Lower leg skin (tissue), 4 donors: Measurements from ENCODE around the gene MRAP2. TPM values are rescaled to one million over a fixed set of nuclear protein-coding genes. Genes with fewer than 3 reads are reported as not detected.

Source experiments
- DNase-seq, 2 donors: peaks; one replicate each; pipeline ENCODE4 v3.0.0-alpha.2; 2019; ENCODE audit warnings: low spot score in 2 of 2
- H3K4me3 ChIP-seq: fragments of 200-600 bp; sonication (generic); 2 replicates; pipeline ENCODE4 v1.5.1; 2017; ENCODE audit warnings: mild to moderate bottlenecking, low read depth; ENCODE audit not compliant: poor library complexity, severe bottlenecking
- POLR2A ChIP-seq, 2 donors: fragments of 450-650 bp; IDR thresholded peaks; one replicate each; pipeline ENCODE4 v1.6.1; 2016 to 2017; ENCODE audit warnings: antibody characterized with exemption in 2 of 2, mild to moderate bottlenecking in 1 of 2, moderate library complexity in 1 of 2
- WGBS, 2 donors: methylation state at CpG; one replicate each; pipeline ENCODE4 v1.1.5; 2018; 5-methylcytosine and 5-hydroxymethylcytosine counted together
- intact Hi-C: fragments of 100-400 bp; cut with DNase I; formaldehyde crosslinking; loops from one replicate; pipeline ENCODE4 v1.15.0; 2023; ENCODE audit warnings: low total_unique reads
- total RNA-seq, 4 donors: library from RNA; depleted of rRNA; stranded (reverse); fragments of >200 nt; gene quantifications; one replicate each; pipeline ENCODE4 v1.1.0, GENCODE V29; 2016
- TF ChIP-seq, protein P1 (sequence below), 3 donors: fragments of 450-650 bp; IDR thresholded peaks; one replicate each; pipeline ENCODE4 v1.5.1; 2016; ENCODE audit warnings: antibody characterized with exemption in 3 of 3, mild to moderate bottlenecking in 3 of 3, moderate library complexity in 2 of 3

MRAP2 gene
- total RNA-seq, 4 donors from 2014 or later, result 2.6 to 4.1 (median 2.9) TPM

DNA sequence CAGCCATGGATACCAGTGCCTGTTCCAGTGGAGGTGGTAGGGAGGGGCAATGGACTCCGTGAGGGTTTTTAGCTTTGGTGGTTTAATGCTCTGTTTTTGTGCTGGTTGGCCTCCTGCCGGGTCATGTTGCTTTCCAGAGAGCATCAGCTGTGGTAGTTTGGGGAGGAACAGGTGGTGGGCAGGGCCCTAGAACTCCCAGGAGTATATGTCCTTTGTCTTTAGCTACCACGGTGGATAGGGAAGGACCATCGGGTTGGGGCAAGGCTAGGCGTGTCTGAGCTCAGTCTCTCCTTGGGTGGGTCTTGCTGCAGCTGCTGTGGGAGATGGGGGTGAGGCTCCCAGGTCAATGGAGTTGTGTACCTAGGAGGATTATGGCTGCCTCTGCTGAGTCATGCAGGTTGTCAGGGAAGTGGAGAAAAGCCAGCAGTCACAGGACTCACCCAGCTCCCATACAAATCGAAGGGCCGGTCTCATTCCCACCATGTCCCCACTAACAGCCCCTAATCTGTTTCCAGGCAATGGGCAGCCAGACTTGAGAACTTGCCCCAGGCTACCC is 38.9 kb downstream of the MRAP2 start:
- intact Hi-C loops, result no loop called here
- 81 to 84% methylated on average over 7 of the region's 7 CpGs for WGBS, 2 donors
- TF ChIP-seq, protein P1, sequence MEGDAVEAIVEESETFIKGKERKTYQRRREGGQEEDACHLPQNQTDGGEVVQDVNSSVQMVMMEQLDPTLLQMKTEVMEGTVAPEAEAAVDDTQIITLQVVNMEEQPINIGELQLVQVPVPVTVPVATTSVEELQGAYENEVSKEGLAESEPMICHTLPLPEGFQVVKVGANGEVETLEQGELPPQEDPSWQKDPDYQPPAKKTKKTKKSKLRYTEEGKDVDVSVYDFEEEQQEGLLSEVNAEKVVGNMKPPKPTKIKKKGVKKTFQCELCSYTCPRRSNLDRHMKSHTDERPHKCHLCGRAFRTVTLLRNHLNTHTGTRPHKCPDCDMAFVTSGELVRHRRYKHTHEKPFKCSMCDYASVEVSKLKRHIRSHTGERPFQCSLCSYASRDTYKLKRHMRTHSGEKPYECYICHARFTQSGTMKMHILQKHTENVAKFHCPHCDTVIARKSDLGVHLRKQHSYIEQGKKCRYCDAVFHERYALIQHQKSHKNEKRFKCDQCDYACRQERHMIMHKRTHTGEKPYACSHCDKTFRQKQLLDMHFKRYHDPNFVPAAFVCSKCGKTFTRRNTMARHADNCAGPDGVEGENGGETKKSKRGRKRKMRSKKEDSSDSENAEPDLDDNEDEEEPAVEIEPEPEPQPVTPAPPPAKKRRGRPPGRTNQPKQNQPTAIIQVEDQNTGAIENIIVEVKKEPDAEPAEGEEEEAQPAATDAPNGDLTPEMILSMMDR (IDR thresholded peaks at IDR 0.05), result no peak
- no peak for TF ChIP-seq POLR2A (IDR thresholded peaks at IDR 0.05)

DNA sequence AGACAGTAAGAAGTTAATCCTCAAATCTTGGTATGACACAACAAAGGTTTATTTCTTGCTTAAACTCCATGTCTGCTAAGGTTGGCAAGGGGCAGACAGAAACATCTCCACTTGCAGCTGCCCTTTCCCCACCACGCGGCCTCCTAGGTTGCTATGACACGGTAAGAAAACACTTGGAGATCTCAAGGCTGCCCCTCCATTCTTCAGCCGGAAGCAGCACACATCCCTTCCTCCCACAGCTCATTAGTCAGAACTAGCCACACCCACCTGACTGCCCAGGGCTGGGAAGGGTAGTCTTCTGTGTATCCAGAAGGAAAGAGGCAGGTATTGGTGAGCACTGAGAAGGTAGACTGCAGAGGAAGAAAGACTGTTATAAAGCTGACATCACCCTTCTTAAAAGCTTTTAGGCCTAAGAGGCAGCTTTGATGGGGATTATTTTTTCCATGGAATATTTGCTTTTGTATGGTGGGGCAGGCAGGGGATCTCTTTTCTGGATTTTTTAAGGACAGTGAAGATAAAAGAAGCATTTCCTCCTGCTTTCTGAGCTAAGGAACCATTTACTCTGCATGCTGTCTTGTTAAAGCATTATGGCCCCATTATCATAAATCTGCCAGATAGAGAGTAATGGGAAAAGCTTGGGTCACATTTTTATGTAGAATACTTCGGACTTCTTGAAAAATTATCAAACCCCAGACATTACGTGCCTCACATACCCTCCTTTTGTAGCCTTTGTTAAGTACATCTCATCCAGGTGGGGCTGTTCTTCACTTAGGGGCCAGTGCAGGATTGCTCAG is 41.6 kb downstream of the MRAP2 start:
- 52 to 58% methylated on average over 6 of the region's 6 CpGs for WGBS, 2 donors
- no peak overlapping the region for H3K4me3 ChIP-seq
- intact Hi-C loops, result no loop called here
- no peak for TF ChIP-seq POLR2A (IDR thresholded peaks at IDR 0.05)
- TF ChIP-seq, protein P1 (IDR thresholded peaks at IDR 0.05), result no peak
- DNase-seq, result no peak

More for the DNA sequence above, 38.9 kb downstream of the MRAP2 start:
- DNase-seq, result no peak
- no peak overlapping the region for H3K4me3 ChIP-seq

- no peak for TF ChIP-seq POLR2A (IDR thresholded peaks at IDR 0.05)
- TF ChIP-seq, protein P1 (IDR thresholded peaks at IDR 0.05), result no peak
- no peak for DNase-seq
- WGBS, 2 donors, result 82 to 91% methylated on average over 2 of the region's 2 CpGs
- intact Hi-C loops, result no loop called here
- H3K4me3 ChIP-seq, result no peak overlapping the region
Observed at GRCh38 chr6:84077645-84078044, 44.1 kb downstream of the MRAP2 start.

- TF ChIP-seq, protein P1 (IDR thresholded peaks at IDR 0.05), result no peak
- no peak for TF ChIP-seq POLR2A (IDR thresholded peaks at IDR 0.05)
- intact Hi-C loops, result no loop called here
- 7 to 14% methylated on average over 1 of the region's 1 CpG for WGBS, 2 donors
- no peak overlapping the region for H3K4me3 ChIP-seq
- no peak for DNase-seq
Observed at GRCh38 chr6:84078335-84078734, 44.8 kb downstream of the MRAP2 start.

DNA sequence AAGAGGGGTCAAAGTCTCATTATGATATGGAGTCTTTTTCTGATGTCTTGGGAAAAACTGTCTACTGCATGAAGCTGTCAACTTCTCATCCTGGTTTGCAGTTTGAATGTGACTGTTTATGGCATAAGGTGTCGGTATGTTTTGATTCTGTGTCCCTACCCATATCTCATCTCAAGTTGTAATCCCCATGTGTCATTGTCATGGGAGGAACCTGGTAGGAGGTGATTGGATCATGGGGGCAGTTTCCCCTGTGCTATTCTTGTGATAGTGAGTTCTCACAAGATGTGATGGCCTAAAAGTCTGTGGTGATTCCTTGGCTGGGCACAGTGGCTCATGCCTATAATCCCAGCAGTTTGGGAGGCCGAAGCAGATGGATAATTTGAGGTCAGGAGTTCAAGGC is 47.6 kb downstream of the MRAP2 start:
- intact Hi-C loops, result no loop called here
- no peak overlapping the region for H3K4me3 ChIP-seq

More for the DNA sequence above, 47.6 kb downstream of the MRAP2 start:
- TF ChIP-seq, protein P1 (IDR thresholded peaks at IDR 0.05), result no peak
- no peak for TF ChIP-seq POLR2A (IDR thresholded peaks at IDR 0.05)
- 91 to 93% methylated on average over 2 of the region's 2 CpGs for WGBS, 2 donors
- no peak for DNase-seq
